ENCODE data around the gene RASGRP4.

Gene RASGRP4

GRCh38 chr19:38388349-38389100 lies 37.5 kb downstream of the RASGRP4 start, which contains the start of gene SPRED3:
TSS of gene SPRED3 (plus strand) at chr19:38388697. CDS start at chr19:38390303, 1,606 bp downstream.
- Histone ChIP-seq H3K4me3 (ENCODE audit: low read length) (peak within 1 kb of the TSS; percentile 77), H3K36me3 (ENCODE audit: insufficient read depth, low read length) (peaks cover 22% of the 10 kb centered on the region), H3K27ac (ENCODE audit: low read depth, low read length) (peak within 1 kb of the TSS; percentile 85), H3K9me3 (ENCODE audit: insufficient read depth, low read depth, low read length) (no peaks in the 10 kb centered on the region), H3K27me3 (ENCODE audit: insufficient read depth, low read length) (peaks cover 11% of the 10 kb centered on the region; the same call in 1 of the 2 replicates), H3K9ac (ENCODE audit: low read depth, low read length) (peak within 1 kb of the TSS; percentile 70), H3K4me1 (ENCODE audit: insufficient read depth, low read length) (peaks cover 10% of the 10 kb centered on the region; the same call in 1 of the 2 replicates)
- under 1% methylated on average over 40 of the region's 46 CpGs for WGBS

GRCh38 chr19:38387550-38388348 lies 38.3 kb downstream of the RASGRP4 start, which contains the start of gene GGN:
TSS of gene GGN (minus strand) at chr19:38388034. CDS start at chr19:38387261, 773 bp downstream.
- Histone ChIP-seq H3K9ac (ENCODE audit: low read depth, low read length) (peak within 1 kb of the TSS; percentile 70), H3K4me1 (ENCODE audit: insufficient read depth, low read length) (peaks cover 10% of the 10 kb centered on the region; the same call in 1 of the 2 replicates), H3K27me3 (ENCODE audit: insufficient read depth, low read length) (peaks cover 11% of the 10 kb centered on the region; the same call in 1 of the 2 replicates), H3K9me3 (ENCODE audit: insufficient read depth, low read depth, low read length) (no peaks in the 10 kb centered on the region), H3K36me3 (ENCODE audit: insufficient read depth, low read length) (peaks cover 26% of the 10 kb centered on the region), H3K4me3 (ENCODE audit: low read length) (peak within 1 kb of the TSS; percentile 77), H3K27ac (ENCODE audit: low read depth, low read length) (peak within 1 kb of the TSS; percentile 85)
- WGBS: 1% methylated on average over 51 of the region's 51 CpGs

- Histone ChIP-seq H3K4me3 (ENCODE audit: low read length) (peak overlapping the region; percentile 77), H3K36me3 (ENCODE audit: insufficient read depth, low read length) (peaks cover 25% of the 10 kb centered on the region), H3K27me3 (ENCODE audit: insufficient read depth, low read length) (peaks cover 11% of the 10 kb centered on the region; the same call in 1 of the 2 replicates), H3K27ac (ENCODE audit: low read depth, low read length) (no peak overlapping the region; the same call in 1 of the 2 replicates), H3K9me3 (ENCODE audit: insufficient read depth, low read depth, low read length) (no peaks in the 10 kb centered on the region), H3K9ac (ENCODE audit: low read depth, low read length) (no peak overlapping the region), H3K4me1 (ENCODE audit: insufficient read depth, low read length) (peaks cover 10% of the 10 kb centered on the region; the same call in 1 of the 2 replicates)
- WGBS: 52% methylated on average over 36 of the region's 36 CpGs
These were observed 39.0 kb downstream of the RASGRP4 start for GRCh38 chr19:38386971-38387549.

GRCh38 chr19:38386300-38386970 lies 39.6 kb downstream of the RASGRP4 start:
- Histone ChIP-seq H3K4me3 (ENCODE audit: low read length) (peak overlapping the region; percentile 77), H3K9me3 (ENCODE audit: insufficient read depth, low read depth, low read length) (no peaks in the 10 kb centered on the region), H3K36me3 (ENCODE audit: insufficient read depth, low read length) (peaks cover 26% of the 10 kb centered on the region), H3K27ac (ENCODE audit: low read depth, low read length) (no peak overlapping the region), H3K4me1 (ENCODE audit: insufficient read depth, low read length) (peaks cover 10% of the 10 kb centered on the region; the same call in 1 of the 2 replicates), H3K27me3 (ENCODE audit: insufficient read depth, low read length) (peaks cover 11% of the 10 kb centered on the region; the same call in 1 of the 2 replicates), H3K9ac (ENCODE audit: low read depth, low read length) (no peak overlapping the region)
- 63% methylated on average over 61 of the region's 61 CpGs for WGBS

GRCh38 chr19:38385804-38386257 lies 40.2 kb downstream of the RASGRP4 start:
- H3K27ac ChIP-seq (ENCODE audit: low read depth, low read length): no peak overlapping the region
- WGBS: 82% methylated on average over 40 of the region's 40 CpGs
- no peaks in the 10 kb centered on the region for H3K9me3 ChIP-seq (ENCODE audit: insufficient read depth, low read depth, low read length)
- no peak overlapping the region for H3K9ac ChIP-seq (ENCODE audit: low read depth, low read length)
- peak overlapping the region; percentile 77; the same call in 1 of the 2 replicates for H3K4me3 ChIP-seq (ENCODE audit: low read length)
- peaks cover 32% of the 10 kb centered on the region for H3K36me3 ChIP-seq (ENCODE audit: insufficient read depth, low read length)
- peaks cover 11% of the 10 kb centered on the region; the same call in 1 of the 2 replicates for H3K27me3 ChIP-seq (ENCODE audit: insufficient read depth, low read length)
- H3K4me1 ChIP-seq (ENCODE audit: insufficient read depth, low read length): peaks cover 10% of the 10 kb centered on the region; the same call in 1 of the 2 replicates

GRCh38 chr19:38385057-38385803 lies 40.8 kb downstream of the RASGRP4 start:
- H3K36me3 ChIP-seq (ENCODE audit: insufficient read depth, low read length): peaks cover 36% of the 10 kb centered on the region
- peaks cover 11% of the 10 kb centered on the region; the same call in 1 of the 2 replicates for H3K27me3 ChIP-seq (ENCODE audit: insufficient read depth, low read length)
- no peak overlapping the region for H3K27ac ChIP-seq (ENCODE audit: low read depth, low read length)
- H3K9ac ChIP-seq (ENCODE audit: low read depth, low read length): no peak overlapping the region
- peaks cover 10% of the 10 kb centered on the region; the same call in 1 of the 2 replicates for H3K4me1 ChIP-seq (ENCODE audit: insufficient read depth, low read length)
- 91% methylated on average over 40 of the region's 40 CpGs for WGBS
- no peaks in the 10 kb centered on the region for H3K9me3 ChIP-seq (ENCODE audit: insufficient read depth, low read depth, low read length)
- H3K4me3 ChIP-seq (ENCODE audit: low read length): no peak overlapping the region

GRCh38 chr19:38384209-38385027 lies 41.6 kb downstream of the RASGRP4 start:
- peaks cover 39% of the 10 kb centered on the region for H3K36me3 ChIP-seq (ENCODE audit: insufficient read depth, low read length)
- peaks cover 7% of the 10 kb centered on the region; the same call in 1 of the 2 replicates for H3K4me1 ChIP-seq (ENCODE audit: insufficient read depth, low read length)
- no peak overlapping the region for H3K4me3 ChIP-seq (ENCODE audit: low read length)
- WGBS: 82% methylated on average over 10 of the region's 10 CpGs
- peaks cover 11% of the 10 kb centered on the region; the same call in 1 of the 2 replicates for H3K27me3 ChIP-seq (ENCODE audit: insufficient read depth, low read length)
- no peaks in the 10 kb centered on the region for H3K9me3 ChIP-seq (ENCODE audit: insufficient read depth, low read depth, low read length)
- no peak overlapping the region for H3K9ac ChIP-seq (ENCODE audit: low read depth, low read length)
- H3K27ac ChIP-seq (ENCODE audit: low read depth, low read length): no peak overlapping the region

- Histone ChIP-seq H3K27ac (ENCODE audit: low read depth, low read length) (no peak overlapping the region), H3K9ac (ENCODE audit: low read depth, low read length) (no peak overlapping the region), H3K36me3 (ENCODE audit: insufficient read depth, low read length) (peaks cover 46% of the 10 kb centered on the region), H3K4me1 (ENCODE audit: insufficient read depth, low read length) (peaks cover 7% of the 10 kb centered on the region; the same call in 1 of the 2 replicates), H3K9me3 (ENCODE audit: insufficient read depth, low read depth, low read length) (no peaks in the 10 kb centered on the region), H3K4me3 (ENCODE audit: low read length) (no peak overlapping the region), H3K27me3 (ENCODE audit: insufficient read depth, low read length) (peaks cover 11% of the 10 kb centered on the region; the same call in 1 of the 2 replicates)
- 100% methylated on average over 2 of the region's 2 CpGs for WGBS
These were observed 42.3 kb downstream of the RASGRP4 start for GRCh38 chr19:38383743-38384142.

- H3K27ac ChIP-seq (ENCODE audit: low read depth, low read length): no peak overlapping the region
- no peak overlapping the region for H3K9ac ChIP-seq (ENCODE audit: low read depth, low read length)
- H3K9me3 ChIP-seq (ENCODE audit: insufficient read depth, low read depth, low read length): no peaks in the 10 kb centered on the region
- peaks cover 46% of the 10 kb centered on the region for H3K36me3 ChIP-seq (ENCODE audit: insufficient read depth, low read length)
- H3K4me1 ChIP-seq (ENCODE audit: insufficient read depth, low read length): peaks cover 7% of the 10 kb centered on the region; the same call in 1 of the 2 replicates
- H3K4me3 ChIP-seq (ENCODE audit: low read length): no peak overlapping the region
- peaks cover 11% of the 10 kb centered on the region; the same call in 1 of the 2 replicates for H3K27me3 ChIP-seq (ENCODE audit: insufficient read depth, low read length)
- 93% methylated on average over 10 of the region's 10 CpGs for WGBS
These were observed 42.8 kb downstream of the RASGRP4 start for GRCh38 chr19:38383184-38383583.

Measured in HUES64 (cell line).